ENCODE measurements around the gene TRMT112.

The TRMT112 gene

GRCh38 chr11:64290352-64291261 is 26.8 kb downstream of the TRMT112 start:
- DNase-seq = no peak

GRCh38 chr11:64289002-64289564 is 28.3 kb downstream of the TRMT112 start:
- no peak for DNase-seq

DNA sequence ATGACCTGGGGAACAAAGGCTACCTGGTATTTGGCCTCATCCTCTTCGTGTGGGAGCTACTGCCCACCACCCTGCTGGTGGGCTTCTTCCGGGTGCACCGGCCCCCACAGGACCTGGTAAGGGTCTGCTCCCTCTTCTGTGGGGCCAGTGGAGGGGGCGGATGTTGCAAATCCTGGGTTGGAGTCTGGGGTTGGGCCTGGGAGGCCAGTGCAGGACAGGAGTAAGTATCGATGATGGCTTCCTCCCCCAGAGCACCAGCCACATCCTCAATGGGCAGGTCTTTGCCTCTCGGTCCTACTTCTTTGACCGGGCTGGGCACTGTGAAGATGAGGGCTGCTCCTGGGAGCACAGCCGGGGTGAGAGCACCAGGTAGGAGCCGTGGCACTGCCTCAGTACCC is 29.0 kb downstream of the TRMT112 start:
- DNase-seq = no peak

DNA sequence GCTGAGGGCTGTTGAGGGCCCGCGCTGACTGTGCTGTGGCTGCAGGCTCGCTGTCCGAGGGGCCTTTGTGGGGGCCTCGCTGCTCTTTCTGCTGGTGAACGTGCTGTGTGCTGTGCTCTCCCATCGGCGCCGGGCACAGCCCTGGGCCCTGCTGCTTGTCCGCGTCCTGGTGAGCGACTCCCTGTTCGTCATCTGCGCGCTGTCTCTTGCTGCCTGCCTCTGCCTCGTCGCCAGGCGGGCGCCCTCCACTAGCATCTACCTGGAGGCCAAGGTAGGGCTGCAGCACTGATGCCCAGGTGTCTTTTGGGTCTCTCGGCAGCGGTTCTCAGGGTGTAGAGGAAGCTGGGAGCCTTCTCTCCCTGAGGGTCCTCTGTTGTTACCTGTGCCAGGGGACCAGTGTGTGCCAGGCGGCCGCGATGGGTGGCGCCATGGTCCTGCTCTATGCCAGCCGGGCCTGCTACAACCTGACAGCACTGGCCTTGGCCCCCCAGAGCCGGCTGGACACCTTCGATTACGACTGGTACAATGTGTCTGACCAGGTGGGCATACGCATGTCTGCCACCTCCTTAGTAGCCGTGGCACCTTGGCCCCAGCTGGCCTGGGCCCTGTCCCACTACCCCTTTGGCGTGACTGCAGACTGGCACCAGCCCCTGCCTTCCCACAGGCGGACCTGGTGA is 29.5 kb downstream of the TRMT112 start:
- no peak for DNase-seq

DNA sequence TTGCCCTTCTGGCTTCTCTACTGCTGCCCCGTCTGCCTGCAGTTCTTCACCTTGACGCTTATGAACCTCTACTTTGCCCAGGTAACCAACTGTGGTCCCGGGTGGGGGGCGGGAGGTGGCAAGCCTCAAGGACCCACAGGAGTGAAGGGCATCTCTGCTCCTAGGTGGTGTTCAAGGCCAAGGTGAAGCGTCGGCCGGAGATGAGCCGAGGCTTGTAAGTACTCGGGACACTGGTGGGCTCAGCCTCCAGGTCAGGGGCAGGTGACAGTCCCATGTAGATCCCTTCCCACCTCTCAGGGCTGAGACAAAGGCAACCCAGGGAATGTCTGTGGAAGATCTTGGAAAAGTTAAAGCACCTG is 30.6 kb downstream of the TRMT112 start:
- DNase-seq = no peak

- no peak for DNase-seq
Observed at GRCh38 chr11:64285885-64286800, 31.2 kb downstream of the TRMT112 start.

- DNase-seq = no peak
Observed at GRCh38 chr11:64284962-64285884, 32.1 kb downstream of the TRMT112 start, which contains the start of gene GPR137. Gene GPR137 (plus strand): TSS chr11:64285848. CDS start chr11:64286525, 677 bp downstream.

DNA sequence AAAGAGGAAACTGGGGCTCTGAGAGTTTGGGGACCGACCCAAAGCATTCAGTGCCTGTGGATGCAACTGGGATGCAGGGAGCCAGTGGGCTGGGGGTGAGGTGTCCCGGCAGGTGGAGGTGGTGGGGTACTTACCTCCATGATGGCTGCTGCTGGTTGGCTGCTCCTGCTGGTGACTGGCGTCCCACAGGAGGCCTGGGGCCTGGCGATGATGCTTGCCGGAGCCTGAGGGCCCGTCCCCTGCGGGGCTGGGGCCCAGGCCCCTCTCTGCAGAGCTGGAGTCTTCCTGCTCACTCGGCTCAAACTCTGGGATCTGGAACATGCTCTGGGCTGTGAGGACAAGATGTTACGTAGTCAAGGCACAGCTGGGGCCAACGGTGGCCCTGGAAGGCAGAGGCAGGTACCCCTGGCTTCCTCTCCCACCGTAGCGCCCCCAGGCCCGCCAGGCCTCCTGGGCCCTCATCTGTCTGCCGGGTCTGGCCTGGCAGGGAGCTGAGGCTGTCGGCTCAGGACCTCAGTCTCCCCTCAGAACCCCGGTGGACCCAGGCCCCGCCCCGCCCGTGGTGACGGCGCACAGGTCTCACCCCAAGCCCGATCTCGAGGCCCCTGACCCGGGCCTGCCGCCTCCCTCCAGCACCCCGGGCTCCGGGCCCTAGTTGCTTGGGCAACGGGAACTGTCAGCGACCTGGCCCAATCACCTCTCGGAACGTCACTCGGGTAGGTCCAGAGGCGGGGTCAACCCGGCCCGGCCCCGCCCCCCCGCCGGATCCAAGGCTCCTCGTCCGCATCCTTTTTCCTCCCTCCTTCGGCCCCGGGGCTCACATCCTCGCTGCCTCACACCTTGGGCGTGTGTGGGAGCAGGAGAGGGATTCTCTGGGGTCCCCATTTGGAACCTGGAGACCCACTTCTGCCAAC is 33.1 kb downstream of the TRMT112 start, which contains the start of gene BAD:
TSS of gene BAD (minus strand) at position 618 of the 914 bp plus-strand sequence. CDS start at position 321, 297 bp downstream.
- peak; percentile 27 for DNase-seq

- no peak for DNase-seq
Observed at GRCh38 chr11:64283092-64283491, 34.3 kb downstream of the TRMT112 start.

DNA sequence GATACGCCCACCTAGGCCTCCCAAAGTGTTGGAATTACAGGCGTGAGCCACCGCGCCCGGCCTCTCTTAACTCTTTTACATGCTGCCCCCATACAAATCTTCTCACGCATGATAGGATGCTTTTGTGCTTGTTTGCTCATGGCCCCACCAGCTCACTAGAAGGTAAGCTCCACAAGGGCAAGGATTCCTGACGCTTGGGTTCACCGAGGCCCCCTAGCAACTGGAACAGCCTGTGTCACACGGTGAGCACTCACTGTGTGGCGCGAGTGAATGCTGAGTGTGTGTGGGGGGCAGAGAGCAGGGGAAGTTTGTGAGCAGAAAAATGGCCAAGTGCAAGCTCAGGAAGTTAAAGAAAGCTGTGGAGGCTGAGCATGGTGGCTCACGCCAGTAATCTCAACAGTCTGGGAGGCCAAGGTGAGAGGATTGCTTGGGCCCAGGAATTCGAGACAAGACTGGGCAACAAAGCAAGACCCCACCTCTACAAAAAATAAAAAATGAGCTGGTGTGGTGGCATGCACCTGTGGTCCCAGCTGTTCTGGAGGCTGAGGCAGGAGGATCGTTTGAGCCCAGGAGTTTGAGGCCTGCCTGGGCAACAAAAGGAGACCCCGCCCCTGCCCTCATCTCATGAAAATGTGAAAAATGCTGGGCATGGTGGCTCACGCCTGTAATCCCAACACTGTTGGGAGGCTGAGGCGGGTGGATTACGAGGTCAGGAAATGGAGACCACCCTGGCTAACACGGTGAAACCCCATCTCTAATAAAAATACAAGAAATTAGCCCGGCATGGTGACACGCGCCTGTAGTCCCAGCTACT is 35.2 kb downstream of the TRMT112 start:
- no peak for DNase-seq

- DNase-seq = no peak
Observed at GRCh38 chr11:64278576-64279190, 38.7 kb downstream of the TRMT112 start.

DNA sequence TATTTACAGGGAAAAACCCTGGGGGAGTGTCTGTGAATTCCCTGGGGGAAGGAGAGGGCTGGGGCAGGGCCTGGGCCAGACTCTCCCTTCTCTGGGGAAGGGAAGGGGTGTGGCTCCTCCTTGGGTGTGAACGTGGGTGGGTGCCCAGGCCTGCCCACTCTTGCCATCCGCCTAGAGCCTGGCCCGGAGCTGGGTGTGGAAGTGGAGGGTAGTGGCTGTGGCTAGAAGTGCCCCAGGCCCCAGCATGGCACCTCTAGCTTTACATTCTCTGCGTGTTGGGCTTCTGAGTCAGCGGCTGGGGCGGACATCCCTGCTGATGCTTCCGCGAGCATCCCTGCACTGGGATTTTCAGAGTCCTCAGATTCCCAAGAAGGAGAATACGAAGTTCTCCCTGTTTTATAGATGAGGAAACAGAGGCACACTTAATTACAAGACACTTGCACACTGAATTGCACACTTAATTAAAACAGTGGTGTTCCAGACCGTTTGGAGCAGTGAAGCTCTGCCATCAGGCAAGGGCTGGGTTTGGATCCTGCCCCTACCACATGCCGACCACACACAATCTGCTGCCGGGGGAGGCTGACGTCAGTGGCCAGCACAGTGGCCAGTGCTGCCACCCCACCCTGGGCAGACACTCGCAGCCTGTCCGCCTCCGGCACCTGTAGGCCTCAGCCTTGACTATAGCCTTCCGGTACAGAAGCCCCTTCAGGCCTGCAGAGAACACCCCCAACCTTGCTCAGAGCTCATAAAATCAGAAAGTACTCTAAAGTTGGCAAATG is 40.5 kb downstream of the TRMT112 start:
- DNase-seq = no peak

DNA sequence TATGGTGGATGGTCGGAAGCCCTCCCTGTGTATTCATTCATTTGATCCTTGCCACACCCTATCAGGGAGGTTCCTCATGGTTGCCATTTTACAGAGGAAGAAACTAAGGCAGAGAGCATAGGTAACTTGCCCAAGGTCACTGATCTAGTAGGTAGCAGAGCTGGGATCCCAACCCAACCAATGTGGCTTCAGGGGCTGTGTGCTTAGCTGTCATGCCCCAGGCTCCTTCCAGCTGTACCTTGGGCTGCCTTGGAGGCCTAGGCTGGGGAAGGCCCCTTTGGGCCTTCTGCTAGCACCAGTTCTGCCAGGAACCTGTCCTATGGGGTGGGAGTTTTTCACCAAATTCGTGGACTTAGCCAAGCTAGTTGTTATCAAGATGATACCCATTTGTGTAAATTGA is 41.5 kb downstream of the TRMT112 start:
- no peak for DNase-seq

DNA sequence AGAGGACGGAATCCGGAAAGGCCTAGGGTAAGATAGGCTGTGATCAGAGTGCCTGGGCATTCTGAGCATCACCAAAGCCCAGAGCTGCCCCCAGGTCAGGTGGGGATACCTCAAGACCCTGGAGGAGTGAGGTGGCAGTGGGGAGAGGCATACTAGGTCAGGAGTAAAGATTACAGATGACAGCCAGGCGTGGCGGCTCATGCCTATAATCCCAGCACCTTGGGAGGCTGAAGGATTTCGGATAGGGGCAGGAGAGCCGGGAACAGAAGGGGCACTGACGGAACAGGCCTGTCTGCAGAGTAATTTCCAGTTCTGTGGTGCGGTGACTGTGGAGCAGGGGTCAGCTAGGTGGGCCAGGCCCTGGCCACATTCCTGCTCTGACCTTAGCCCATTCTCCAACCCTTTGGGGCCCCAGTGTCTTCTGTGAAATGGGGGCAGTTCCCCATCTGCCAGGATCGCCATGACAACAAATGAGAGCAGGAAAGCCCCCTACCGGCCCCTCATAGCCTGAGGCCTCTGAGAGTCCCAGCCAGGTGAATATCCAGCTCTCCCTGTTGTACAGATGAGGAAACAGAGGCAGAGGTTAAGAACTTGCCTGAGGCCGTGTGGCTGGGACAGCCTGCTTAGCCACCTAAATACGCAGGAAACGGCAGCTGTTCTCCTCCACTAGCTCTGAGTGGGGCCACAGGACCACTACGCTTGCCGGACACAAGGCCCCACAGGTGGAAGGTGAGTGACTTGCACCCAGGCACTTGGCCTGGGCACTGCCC is 42.1 kb downstream of the TRMT112 start:
- no peak for DNase-seq

GRCh38 chr11:64269540-64270220 is 47.7 kb downstream of the TRMT112 start:
- DNase-seq = peak; percentile 93

DNA sequence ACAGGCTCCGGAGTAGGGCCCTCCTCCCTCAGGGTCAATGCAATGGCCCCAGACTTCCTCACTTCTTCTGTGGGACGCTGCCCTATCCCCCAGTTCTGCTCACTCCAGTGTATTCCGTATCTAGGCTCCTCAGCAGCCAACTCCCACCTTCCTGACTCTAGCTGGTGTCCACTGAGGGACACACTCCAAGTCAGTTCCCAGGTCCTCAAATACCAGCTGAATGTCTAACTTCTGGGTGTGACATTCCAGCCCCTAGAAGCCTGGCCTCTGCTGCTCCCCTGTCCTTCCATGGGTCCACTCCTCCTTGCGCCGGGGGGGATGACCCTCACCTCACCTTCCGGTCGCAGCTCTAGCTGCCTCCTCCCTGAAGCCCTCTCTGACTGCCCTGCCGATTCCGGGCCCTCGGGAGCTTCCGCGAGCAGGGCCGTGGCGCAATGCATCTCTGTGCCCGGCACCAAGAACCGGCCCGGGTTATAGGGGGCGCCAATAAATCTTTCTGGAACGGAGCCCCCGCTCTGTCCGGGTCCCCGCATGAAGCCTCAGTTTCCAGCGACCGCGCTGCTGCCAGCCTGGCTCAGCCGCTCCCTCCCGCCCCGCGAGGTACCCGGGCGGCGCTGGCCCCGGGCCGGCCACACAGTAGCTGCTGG is 48.3 kb downstream of the TRMT112 start:
- no peak for DNase-seq
